Neural cell (in vitro differentiated cells): ENCODE measurements around the gene NACC1. TPM values are rescaled to one million over a fixed set of nuclear protein-coding genes. Genes with fewer than 3 reads are reported as not detected.

Experiments used
- H2AFZ ChIP-seq: fragments of 200-600, 300-800 bp; sonication (generic), shearing (Covaris generic); 2 replicates; pipeline ENCODE4 v1.6.0; 2014; ENCODE audit warnings: low read depth, mild to moderate bottlenecking, antibody characterized with exemption, low read length, moderate library complexity
- H3F3A ChIP-seq: fragments of 200-600 bp; shearing (Covaris generic); 2 replicates; pipeline ENCODE4 v1.6.1; 2016; ENCODE audit warnings: mild to moderate bottlenecking, moderate library complexity, mixed read lengths, antibody characterized with exemption, low read length; ENCODE audit not compliant: insufficient read depth, poor library complexity, severe bottlenecking
- H3K27ac ChIP-seq: fragments of 200-600, 300-800 bp; sonication (generic), shearing (Covaris generic); 2 replicates; pipeline ENCODE4 v1.5.1; 2014; ENCODE audit warnings: mild to moderate bottlenecking, low read length, moderate library complexity
- H3K27me3 ChIP-seq: fragments of 300-800, 200-600 bp; sonication (generic), shearing (Covaris generic); 2 replicates; pipeline ENCODE4 v1.6.0; 2014; ENCODE audit warnings: mild to moderate bottlenecking, low read depth, low read length, moderate library complexity; ENCODE audit not compliant: insufficient read depth
- H3K36me3 ChIP-seq: fragments of 300-800, 200-600 bp; sonication (generic), shearing (Covaris generic); 2 replicates; pipeline ENCODE4 v1.5.1; 2014; ENCODE audit warnings: mild to moderate bottlenecking, antibody characterized with exemption, low read length, moderate library complexity; ENCODE audit not compliant: insufficient read depth
- H3K4me2 ChIP-seq: fragments of 300-800, 200-600 bp; sonication (generic), shearing (Covaris generic); 2 replicates; pipeline ENCODE4 v1.6.0; 2014; ENCODE audit warnings: mild to moderate bottlenecking, low read length
- H3K4me3 ChIP-seq: fragments of 300-800, 200-600 bp; sonication (generic), shearing (Covaris generic); 2 replicates; pipeline ENCODE4 v1.5.1; 2014; ENCODE audit warnings: mild to moderate bottlenecking, low read length, moderate library complexity
- H3K79me2 ChIP-seq: fragments of 200-600 bp; shearing (Covaris generic); replicated peaks from 2 replicates; pipeline ENCODE4 v1.6.0; 2014; ENCODE audit warnings: mild to moderate bottlenecking, low read length, moderate library complexity; ENCODE audit not compliant: insufficient read depth
- H3K9ac ChIP-seq: fragments of 300-800, 200-600 bp; sonication (generic), shearing (Covaris generic); 2 replicates; pipeline ENCODE4 v1.6.1; 2016; ENCODE audit warnings: mild to moderate bottlenecking, low read length, mixed read lengths
- H3K9me2 ChIP-seq: fragments of 200-600 bp; shearing (Covaris generic); 2 replicates; pipeline ENCODE4 v1.6.1; 2016; ENCODE audit warnings: mild to moderate bottlenecking, low read length, mixed read lengths; ENCODE audit not compliant: insufficient read depth
- H3K9me3 ChIP-seq: fragments of 200-600, 300-800 bp; sonication (generic), shearing (Covaris generic); 2 replicates; pipeline ENCODE4 v1.6.1; 2016; ENCODE audit warnings: mild to moderate bottlenecking, mixed run types, low read length, moderate library complexity, mixed read lengths
- H4K20me1 ChIP-seq: fragments of 200-600 bp; shearing (Covaris generic); 2 replicates; pipeline ENCODE4 v1.6.1; 2016; ENCODE audit warnings: mild to moderate bottlenecking, mixed run types; ENCODE audit not compliant: insufficient read depth
- EP300 ChIP-seq: fragments of 450-650 bp; conservative IDR thresholded peaks from 2 replicates; pipeline ENCODE4 v1.6.1; 2014; ENCODE audit warnings: antibody characterized with exemption, mild to moderate bottlenecking, moderate library complexity; ENCODE audit not compliant: poor library complexity, severe bottlenecking
- EZH2 ChIP-seq: fragments of 200-600, 300-800 bp; shearing (Covaris generic), sonication (generic); IDR thresholded peaks from 2 replicates; pipeline ENCODE4 v1.6.1; 2014; ENCODE audit warnings: antibody characterized with exemption, low read length, borderline replicate concordance, mild to moderate bottlenecking; ENCODE audit not compliant: insufficient read depth, poor library complexity, severe bottlenecking
- MXI1 ChIP-seq: fragments of 450-650 bp; conservative IDR thresholded peaks from 2 replicates; pipeline ENCODE4 v1.6.1; 2014; ENCODE audit warnings: antibody characterized with exemption, mild to moderate bottlenecking; ENCODE audit not compliant: poor library complexity, severe bottlenecking
- POLR2AphosphoS5 ChIP-seq: IDR thresholded peaks from 2 replicates; pipeline ENCODE4 v1.6.1; 2012
- RAD21 ChIP-seq: fragments of 450-650 bp; conservative IDR thresholded peaks from 2 replicates; pipeline ENCODE4 v1.6.1; 2014; ENCODE audit warnings: antibody characterized with exemption, mild to moderate bottlenecking, moderate library complexity
- SMC3 ChIP-seq: fragments of 450-650 bp; conservative IDR thresholded peaks from 2 replicates; pipeline ENCODE4 v1.6.1; 2014; ENCODE audit warnings: antibody characterized with exemption, mild to moderate bottlenecking, moderate library complexity; ENCODE audit not compliant: poor library complexity
- TAF1 ChIP-seq: IDR thresholded peaks from 2 replicates; pipeline ENCODE4 v1.6.1; 2012; ENCODE audit warnings: low read depth
- polyA plus RNA-seq: library from polyadenylated mRNA; depleted of rRNA; stranded (reverse); fragments of >200 nt; gene quantifications from 2 replicates; pipeline ENCODE4 v1.2.3, GENCODE V29; 2014
- TF ChIP-seq, protein P1 (sequence below): fragments of 450-650 bp; IDR thresholded peaks from 2 replicates; pipeline ENCODE4 v1.5.1; 2014; ENCODE audit warnings: antibody characterized with exemption, mild to moderate bottlenecking, moderate library complexity; ENCODE audit not compliant: poor library complexity, severe bottlenecking
- TF ChIP-seq, protein P2 (sequence below): IDR thresholded peaks from 2 replicates; pipeline ENCODE4 v1.6.1; 2012; ENCODE audit warnings: borderline replicate concordance

The NACC1 gene
- polyA plus RNA-seq, 1 donor from 2014 or later = 16.1 TPM

DNA sequence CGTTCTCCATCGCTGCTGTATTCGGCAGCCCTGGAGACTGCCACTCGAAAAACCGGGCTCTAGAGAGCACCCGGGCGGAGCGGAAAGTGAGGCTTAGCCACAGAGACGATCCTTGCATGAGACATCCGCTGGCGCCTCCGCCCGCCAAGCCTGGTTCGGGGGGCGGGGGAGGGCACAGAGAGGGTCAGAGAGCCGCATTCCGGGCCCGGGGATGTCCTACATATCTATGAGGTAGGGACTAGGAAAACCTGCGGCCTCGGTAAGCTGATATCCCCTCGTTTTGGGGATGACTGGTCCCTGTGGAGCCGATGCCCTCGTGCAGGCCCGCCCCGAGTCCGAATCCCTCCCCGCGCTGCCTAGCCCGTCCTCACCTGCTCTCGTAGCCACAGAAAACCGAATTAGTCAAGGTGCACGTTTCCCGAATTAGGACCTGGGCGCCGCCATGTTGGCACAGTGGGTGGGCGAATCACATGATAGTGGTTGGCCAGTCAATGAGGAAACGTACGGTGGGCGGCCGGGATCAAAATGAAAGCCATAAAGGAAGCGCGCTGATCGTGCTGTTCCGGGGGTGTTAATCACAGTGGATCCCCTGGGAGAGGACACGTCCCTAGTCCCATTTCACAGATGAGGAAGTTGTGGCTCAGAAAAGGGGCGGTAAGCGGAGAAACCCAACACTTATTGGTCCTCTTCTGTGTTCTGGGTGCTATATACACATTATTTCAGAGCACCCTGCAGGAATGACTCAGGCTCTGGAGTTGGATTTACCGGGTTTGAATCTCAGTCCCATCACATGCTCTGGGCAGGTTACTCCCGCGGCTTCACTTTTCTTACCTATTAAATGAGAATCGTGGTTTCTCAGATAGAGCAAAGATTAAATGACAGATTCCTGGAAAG lies 1.5 kb upstream of the NACC1 start, which contains the start of gene TRMT1:
Gene TRMT1 (minus strand): TSS at position 459 of the 894 bp plus-strand sequence. CDS start 341 bp downstream, at position 118.
- H3K9me3 ChIP-seq = no peaks in the 10 kb centered on the region

DNA sequence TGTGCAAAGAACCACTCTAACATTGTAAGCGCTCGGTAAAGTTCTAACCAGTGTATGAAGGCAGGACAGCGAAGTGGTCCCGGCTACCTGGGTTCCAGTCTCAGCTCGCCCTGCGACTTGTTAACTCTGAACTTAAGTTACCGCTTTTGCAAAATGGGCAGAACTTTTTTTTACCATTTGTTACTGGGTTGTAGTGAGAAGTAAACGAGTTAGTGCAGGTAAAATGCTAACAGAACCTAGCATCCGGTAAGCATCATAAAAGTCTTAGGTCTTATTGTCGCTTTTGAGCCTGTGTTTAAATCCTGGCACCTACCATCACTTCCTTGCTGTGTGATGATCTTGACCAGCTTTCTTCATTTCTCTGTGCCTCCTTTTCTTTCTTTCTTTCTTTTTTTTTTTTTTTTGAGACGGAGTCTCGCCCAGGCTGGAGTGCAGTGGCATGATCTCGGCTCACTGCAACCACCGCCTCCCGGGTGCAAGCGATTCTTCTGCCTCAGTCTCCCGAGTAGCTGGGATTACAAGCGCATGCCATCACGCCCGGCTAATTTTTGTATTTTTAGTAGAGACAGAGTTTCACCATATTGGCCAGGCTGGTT lies 790 bp upstream of the NACC1 start:
- no peaks in the 10 kb centered on the region for H4K20me1 ChIP-seq
- no peaks in the 10 kb centered on the region for H3K36me3 ChIP-seq
- peak overlapping the region; percentile 74 for H3K9ac ChIP-seq
- no peaks in the 10 kb centered on the region for H3K9me2 ChIP-seq
- H3K4me3 ChIP-seq = peak overlapping the region; percentile 94
- no peak overlapping the region for H3K27ac ChIP-seq
- TF ChIP-seq, protein P1, sequence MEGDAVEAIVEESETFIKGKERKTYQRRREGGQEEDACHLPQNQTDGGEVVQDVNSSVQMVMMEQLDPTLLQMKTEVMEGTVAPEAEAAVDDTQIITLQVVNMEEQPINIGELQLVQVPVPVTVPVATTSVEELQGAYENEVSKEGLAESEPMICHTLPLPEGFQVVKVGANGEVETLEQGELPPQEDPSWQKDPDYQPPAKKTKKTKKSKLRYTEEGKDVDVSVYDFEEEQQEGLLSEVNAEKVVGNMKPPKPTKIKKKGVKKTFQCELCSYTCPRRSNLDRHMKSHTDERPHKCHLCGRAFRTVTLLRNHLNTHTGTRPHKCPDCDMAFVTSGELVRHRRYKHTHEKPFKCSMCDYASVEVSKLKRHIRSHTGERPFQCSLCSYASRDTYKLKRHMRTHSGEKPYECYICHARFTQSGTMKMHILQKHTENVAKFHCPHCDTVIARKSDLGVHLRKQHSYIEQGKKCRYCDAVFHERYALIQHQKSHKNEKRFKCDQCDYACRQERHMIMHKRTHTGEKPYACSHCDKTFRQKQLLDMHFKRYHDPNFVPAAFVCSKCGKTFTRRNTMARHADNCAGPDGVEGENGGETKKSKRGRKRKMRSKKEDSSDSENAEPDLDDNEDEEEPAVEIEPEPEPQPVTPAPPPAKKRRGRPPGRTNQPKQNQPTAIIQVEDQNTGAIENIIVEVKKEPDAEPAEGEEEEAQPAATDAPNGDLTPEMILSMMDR = no peak
- TF ChIP-seq RAD21 (no peak), POLR2AphosphoS5 (no peak), EZH2 (no peak)
- TF ChIP-seq, protein P2, sequence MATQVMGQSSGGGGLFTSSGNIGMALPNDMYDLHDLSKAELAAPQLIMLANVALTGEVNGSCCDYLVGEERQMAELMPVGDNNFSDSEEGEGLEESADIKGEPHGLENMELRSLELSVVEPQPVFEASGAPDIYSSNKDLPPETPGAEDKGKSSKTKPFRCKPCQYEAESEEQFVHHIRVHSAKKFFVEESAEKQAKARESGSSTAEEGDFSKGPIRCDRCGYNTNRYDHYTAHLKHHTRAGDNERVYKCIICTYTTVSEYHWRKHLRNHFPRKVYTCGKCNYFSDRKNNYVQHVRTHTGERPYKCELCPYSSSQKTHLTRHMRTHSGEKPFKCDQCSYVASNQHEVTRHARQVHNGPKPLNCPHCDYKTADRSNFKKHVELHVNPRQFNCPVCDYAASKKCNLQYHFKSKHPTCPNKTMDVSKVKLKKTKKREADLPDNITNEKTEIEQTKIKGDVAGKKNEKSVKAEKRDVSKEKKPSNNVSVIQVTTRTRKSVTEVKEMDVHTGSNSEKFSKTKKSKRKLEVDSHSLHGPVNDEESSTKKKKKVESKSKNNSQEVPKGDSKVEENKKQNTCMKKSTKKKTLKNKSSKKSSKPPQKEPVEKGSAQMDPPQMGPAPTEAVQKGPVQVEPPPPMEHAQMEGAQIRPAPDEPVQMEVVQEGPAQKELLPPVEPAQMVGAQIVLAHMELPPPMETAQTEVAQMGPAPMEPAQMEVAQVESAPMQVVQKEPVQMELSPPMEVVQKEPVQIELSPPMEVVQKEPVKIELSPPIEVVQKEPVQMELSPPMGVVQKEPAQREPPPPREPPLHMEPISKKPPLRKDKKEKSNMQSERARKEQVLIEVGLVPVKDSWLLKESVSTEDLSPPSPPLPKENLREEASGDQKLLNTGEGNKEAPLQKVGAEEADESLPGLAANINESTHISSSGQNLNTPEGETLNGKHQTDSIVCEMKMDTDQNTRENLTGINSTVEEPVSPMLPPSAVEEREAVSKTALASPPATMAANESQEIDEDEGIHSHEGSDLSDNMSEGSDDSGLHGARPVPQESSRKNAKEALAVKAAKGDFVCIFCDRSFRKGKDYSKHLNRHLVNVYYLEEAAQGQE = no peak
- H3K27me3 ChIP-seq = no peaks in the 10 kb centered on the region
- peaks cover 44% of the 10 kb centered on the region for H3K79me2 ChIP-seq
- no peaks in the 10 kb centered on the region for H3F3A ChIP-seq
- H3K9me3 ChIP-seq = no peaks in the 10 kb centered on the region
- peak overlapping the region; percentile 63 for H2AFZ ChIP-seq
- peak overlapping the region; percentile 69 for H3K4me2 ChIP-seq

More for the DNA sequence above, 1.5 kb upstream of the NACC1 start, which contains the start of gene TRMT1:
- peak; percentile 77 for TF ChIP-seq POLR2AphosphoS5
- no peak for TF ChIP-seq TAF1
- TF ChIP-seq, protein P1 = no peak
- TF ChIP-seq RAD21 = no peak
- TF ChIP-seq, protein P2 = peak; percentile 57
- TF ChIP-seq SMC3 = no peak
- TF ChIP-seq EZH2 = no peak
- TF ChIP-seq EP300 = peak; percentile 50
- peak; percentile 100 for TF ChIP-seq MXI1
- Histone ChIP-seq H3K27me3 (no peaks in the 10 kb centered on the region), H2AFZ (peak within 1 kb of the TSS; percentile 63), H3K36me3 (no peaks in the 10 kb centered on the region), H3K4me3 (peak within 1 kb of the TSS; percentile 94), H3K9me2 (no peaks in the 10 kb centered on the region), H3F3A (no peaks in the 10 kb centered on the region), H3K9ac (peak within 1 kb of the TSS; percentile 74), H4K20me1 (no peaks in the 10 kb centered on the region), H3K4me2 (peak within 1 kb of the TSS; percentile 78), H3K79me2 (peaks cover 38% of the 10 kb centered on the region), H3K27ac (peak within 1 kb of the TSS; percentile 15)
